ENCODE results near the gene CTRL. TPM values are rescaled to one million over a fixed set of nuclear protein-coding genes. Genes with fewer than 3 reads are reported as not detected.

CTRL gene
- total RNA-seq, 6 experiments from 2014 or later: 0.25 to 0.63 (median 0.43) TPM

DNA sequence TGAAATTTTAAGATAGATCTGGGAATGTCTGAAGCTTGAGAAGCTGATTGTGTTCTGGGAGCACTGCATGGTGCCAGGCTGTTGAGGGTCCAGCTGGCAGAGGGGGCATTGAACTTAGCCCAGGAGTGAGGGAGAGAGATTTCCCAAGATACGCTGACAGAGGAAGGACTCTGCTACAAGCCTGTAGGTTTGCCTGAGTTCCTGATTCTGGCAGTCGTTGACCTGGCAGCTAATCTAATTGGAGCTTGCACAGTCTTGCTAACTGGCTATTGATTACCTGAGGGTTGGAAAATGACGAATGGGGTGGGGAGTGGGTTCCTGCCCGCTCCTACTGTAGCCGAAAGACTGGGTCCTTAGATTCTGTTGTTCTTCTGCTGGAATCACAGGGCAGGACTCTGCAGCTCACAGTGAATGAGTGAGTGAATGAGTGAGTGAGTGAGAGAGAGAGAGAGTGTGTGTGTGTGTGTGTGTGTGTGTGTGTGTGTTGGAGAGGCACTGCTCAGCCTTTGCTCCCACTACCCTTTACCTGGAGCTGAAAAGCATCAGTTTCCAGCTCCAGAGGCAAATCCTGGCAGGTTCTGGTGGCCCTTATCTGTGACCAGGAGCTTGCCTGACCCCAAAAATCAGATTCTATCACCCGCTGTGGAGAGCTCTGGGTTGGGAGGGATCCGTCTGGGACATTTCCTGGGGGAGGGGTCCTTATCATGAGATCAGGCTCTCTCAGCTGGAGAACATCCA is 16.7 kb downstream of the CTRL start:
- Mint-ChIP-seq H3K9me3 (no peaks in the 10 kb centered on the region), H3K4me3 (no peak overlapping the region), H3K27ac (peak overlapping the region; percentile 61; the same call in 1 of the 2 replicates), H3K27me3 (ENCODE audit: insufficient read depth) (peaks cover 3% of the 10 kb centered on the region), H3K4me1 (ENCODE audit: low read depth) (peaks cover 54% of the 10 kb centered on the region), H3K36me3 (ENCODE audit: low read depth) (peaks cover 5% of the 10 kb centered on the region; the same call in 1 of the 2 replicates)
- DNase-seq: no peak
- TF ChIP-seq, protein P1, sequence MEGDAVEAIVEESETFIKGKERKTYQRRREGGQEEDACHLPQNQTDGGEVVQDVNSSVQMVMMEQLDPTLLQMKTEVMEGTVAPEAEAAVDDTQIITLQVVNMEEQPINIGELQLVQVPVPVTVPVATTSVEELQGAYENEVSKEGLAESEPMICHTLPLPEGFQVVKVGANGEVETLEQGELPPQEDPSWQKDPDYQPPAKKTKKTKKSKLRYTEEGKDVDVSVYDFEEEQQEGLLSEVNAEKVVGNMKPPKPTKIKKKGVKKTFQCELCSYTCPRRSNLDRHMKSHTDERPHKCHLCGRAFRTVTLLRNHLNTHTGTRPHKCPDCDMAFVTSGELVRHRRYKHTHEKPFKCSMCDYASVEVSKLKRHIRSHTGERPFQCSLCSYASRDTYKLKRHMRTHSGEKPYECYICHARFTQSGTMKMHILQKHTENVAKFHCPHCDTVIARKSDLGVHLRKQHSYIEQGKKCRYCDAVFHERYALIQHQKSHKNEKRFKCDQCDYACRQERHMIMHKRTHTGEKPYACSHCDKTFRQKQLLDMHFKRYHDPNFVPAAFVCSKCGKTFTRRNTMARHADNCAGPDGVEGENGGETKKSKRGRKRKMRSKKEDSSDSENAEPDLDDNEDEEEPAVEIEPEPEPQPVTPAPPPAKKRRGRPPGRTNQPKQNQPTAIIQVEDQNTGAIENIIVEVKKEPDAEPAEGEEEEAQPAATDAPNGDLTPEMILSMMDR (IDR thresholded peaks at IDR 0.05): no peak

DNA sequence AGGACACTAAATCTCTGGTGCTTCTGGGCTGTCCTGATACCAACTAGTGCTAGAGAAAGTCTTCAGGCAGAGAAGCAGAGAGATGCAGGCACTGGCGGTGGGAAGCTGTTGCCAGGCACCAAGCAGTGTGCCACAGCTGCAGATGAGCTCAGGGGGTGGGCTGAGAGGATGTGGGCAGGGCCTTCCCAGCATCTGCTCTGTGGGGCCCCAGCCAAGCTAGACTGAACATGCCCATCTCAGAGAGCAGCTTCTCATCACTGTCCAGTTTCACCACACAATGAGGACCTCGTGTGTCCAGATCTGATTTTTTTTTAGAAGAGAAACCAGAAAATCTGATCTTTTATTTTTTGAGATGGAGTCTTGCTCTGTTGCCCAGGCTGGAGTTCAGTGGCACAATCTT is 21.5 kb downstream of the CTRL start:
- no peak for DNase-seq
- TF ChIP-seq, protein P1 (IDR thresholded peaks at IDR 0.05): no peak
- Mint-ChIP-seq H3K4me1 (ENCODE audit: low read depth) (peaks cover 6% of the 10 kb centered on the region), H3K27ac (no peak overlapping the region), H3K36me3 (ENCODE audit: low read depth) (peaks cover 5% of the 10 kb centered on the region), H3K4me3 (no peak overlapping the region), H3K27me3 (ENCODE audit: insufficient read depth) (no peaks in the 10 kb centered on the region; the same call in 1 of the 2 replicates), H3K9me3 (no peaks in the 10 kb centered on the region)

- H3K36me3 Mint-ChIP-seq (ENCODE audit: low read depth): no peaks in the 10 kb centered on the region; the same call in 1 of the 2 replicates
- no peaks in the 10 kb centered on the region for H3K4me1 Mint-ChIP-seq (ENCODE audit: low read depth)
- H3K4me3 Mint-ChIP-seq: no peak overlapping the region
- TF ChIP-seq, protein P1 (IDR thresholded peaks at IDR 0.05): no peak
- no peak overlapping the region for H3K27ac Mint-ChIP-seq
- no peaks in the 10 kb centered on the region; the same call in 1 of the 2 replicates for H3K27me3 Mint-ChIP-seq (ENCODE audit: insufficient read depth)
- no peaks in the 10 kb centered on the region for H3K9me3 Mint-ChIP-seq
- no peak for DNase-seq
Measured at GRCh38 chr16:67909056-67909742, 22.5 kb downstream of the CTRL start.

- H3K4me3 Mint-ChIP-seq: no peak overlapping the region
- TF ChIP-seq, protein P1 (IDR thresholded peaks at IDR 0.05): no peak
- no peaks in the 10 kb centered on the region for H3K4me1 Mint-ChIP-seq (ENCODE audit: low read depth)
- H3K9me3 Mint-ChIP-seq: no peaks in the 10 kb centered on the region
- no peaks in the 10 kb centered on the region; the same call in 1 of the 2 replicates for H3K36me3 Mint-ChIP-seq (ENCODE audit: low read depth)
- no peak for DNase-seq
- no peak overlapping the region for H3K27ac Mint-ChIP-seq
- H3K27me3 Mint-ChIP-seq (ENCODE audit: insufficient read depth): no peaks in the 10 kb centered on the region; the same call in 1 of the 2 replicates
Measured at GRCh38 chr16:67907397-67908180, 24.1 kb downstream of the CTRL start.

- no peaks in the 10 kb centered on the region for H3K36me3 Mint-ChIP-seq (ENCODE audit: low read depth)
- no peaks in the 10 kb centered on the region for H3K27me3 Mint-ChIP-seq (ENCODE audit: insufficient read depth)
- no peak for DNase-seq
- H3K4me1 Mint-ChIP-seq (ENCODE audit: low read depth): no peaks in the 10 kb centered on the region
- no peak overlapping the region for H3K4me3 Mint-ChIP-seq
- TF ChIP-seq, protein P1 (IDR thresholded peaks at IDR 0.05): no peak
- H3K27ac Mint-ChIP-seq: no peak overlapping the region; the same call in 1 of the 2 replicates
- no peaks in the 10 kb centered on the region for H3K9me3 Mint-ChIP-seq
Measured at GRCh38 chr16:67902831-67903230, 28.8 kb downstream of the CTRL start.

Data from HFFc6 (cell line).